Astrocyte (in vitro differentiated cells and primary cell): Measurements from ENCODE around the gene STRA6.

Source experiments
- EZH2 ChIP-seq: IDR thresholded peaks from 2 replicates; pipeline ENCODE4 v1.6.1; 2012; ENCODE audit warnings: mild to moderate bottlenecking, low read length, inconsistent platforms; ENCODE audit not compliant: insufficient read depth
- TF ChIP-seq, protein P1 (sequence below): IDR thresholded peaks from 2 replicates; pipeline ENCODE4 v1.5.1; 2011; ENCODE audit warnings: low read depth, mild to moderate bottlenecking, inconsistent platforms, low read length, moderate library complexity; ENCODE audit not compliant: insufficient read depth

DNA sequence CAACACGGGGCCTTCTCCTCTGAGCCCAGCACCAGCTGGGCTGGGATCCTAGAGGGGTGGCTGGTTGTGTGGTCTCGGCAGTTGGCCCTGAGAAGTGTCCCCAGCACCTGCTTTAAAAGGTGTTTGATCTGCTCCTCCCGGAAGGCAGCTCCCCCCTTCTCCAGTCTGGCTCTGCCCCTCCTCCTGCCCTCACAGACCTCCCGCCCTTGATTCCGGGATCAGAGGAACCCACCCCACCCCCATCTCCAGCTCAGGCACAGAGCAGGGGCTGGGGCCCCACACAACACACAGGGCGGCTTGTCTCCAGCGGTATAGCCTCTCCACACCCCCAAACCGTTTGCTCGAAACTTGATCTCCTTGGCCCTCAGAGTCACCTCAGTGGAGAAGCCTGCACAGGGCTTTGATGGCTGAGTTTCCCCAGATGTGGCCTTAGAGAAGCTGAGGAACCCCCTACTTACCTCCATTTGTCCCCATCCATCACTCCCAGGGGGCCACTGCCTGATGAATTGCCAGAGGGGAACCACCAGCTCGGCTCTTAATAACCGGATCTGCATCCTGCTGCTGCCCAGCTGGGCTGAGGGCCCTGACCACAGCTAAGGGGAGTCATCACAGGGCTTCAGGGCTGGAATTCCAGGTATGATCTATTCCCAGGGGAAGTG, 6.4 kb upstream of the STRA6 start:
- TF ChIP-seq, protein P1, sequence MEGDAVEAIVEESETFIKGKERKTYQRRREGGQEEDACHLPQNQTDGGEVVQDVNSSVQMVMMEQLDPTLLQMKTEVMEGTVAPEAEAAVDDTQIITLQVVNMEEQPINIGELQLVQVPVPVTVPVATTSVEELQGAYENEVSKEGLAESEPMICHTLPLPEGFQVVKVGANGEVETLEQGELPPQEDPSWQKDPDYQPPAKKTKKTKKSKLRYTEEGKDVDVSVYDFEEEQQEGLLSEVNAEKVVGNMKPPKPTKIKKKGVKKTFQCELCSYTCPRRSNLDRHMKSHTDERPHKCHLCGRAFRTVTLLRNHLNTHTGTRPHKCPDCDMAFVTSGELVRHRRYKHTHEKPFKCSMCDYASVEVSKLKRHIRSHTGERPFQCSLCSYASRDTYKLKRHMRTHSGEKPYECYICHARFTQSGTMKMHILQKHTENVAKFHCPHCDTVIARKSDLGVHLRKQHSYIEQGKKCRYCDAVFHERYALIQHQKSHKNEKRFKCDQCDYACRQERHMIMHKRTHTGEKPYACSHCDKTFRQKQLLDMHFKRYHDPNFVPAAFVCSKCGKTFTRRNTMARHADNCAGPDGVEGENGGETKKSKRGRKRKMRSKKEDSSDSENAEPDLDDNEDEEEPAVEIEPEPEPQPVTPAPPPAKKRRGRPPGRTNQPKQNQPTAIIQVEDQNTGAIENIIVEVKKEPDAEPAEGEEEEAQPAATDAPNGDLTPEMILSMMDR = no peak
- TF ChIP-seq EZH2 = no peak
